ENCODE measurements around the gene KIF18A. TPM values are rescaled to one million over a fixed set of nuclear protein-coding genes. Genes with fewer than 3 reads are reported as not detected.

The KIF18A gene
- polyA plus RNA-seq, 1 donor from 2014 or later: 0.83 TPM

GRCh38 chr11:28106353-28107043 is 1.5 kb downstream of the KIF18A start:
- no peak overlapping the region for H2AFZ ChIP-seq (ENCODE audit: low read depth, low read length)
- H3K4me2 ChIP-seq (ENCODE audit: low read length): no peak overlapping the region
- no peaks in the 10 kb centered on the region for H3K9me3 ChIP-seq (ENCODE audit: low read length)
- H3K27me3 ChIP-seq (ENCODE audit: insufficient read depth, low read depth, low read length): no peaks in the 10 kb centered on the region
- no peaks in the 10 kb centered on the region for H3F3A ChIP-seq (ENCODE audit: insufficient read depth, low read length, poor library complexity, severe bottlenecking)
- no peaks in the 10 kb centered on the region for H3K36me3 ChIP-seq (ENCODE audit: insufficient read depth, low read length)
- TF ChIP-seq REST (IDR thresholded peaks at IDR 0.05; ENCODE audit: borderline replicate concordance): no peak
- no peak for TF ChIP-seq EZH2 (IDR thresholded peaks at IDR 0.05; ENCODE audit: borderline replicate concordance, insufficient read depth, low read length, poor library complexity, severe bottlenecking)
- no peak for TF ChIP-seq EP300 (conservative IDR thresholded peaks at IDR 0.05; ENCODE audit: poor library complexity, severe bottlenecking)
- TF ChIP-seq TAF1 (IDR thresholded peaks at IDR 0.05; ENCODE audit: low read depth): no peak
- TF ChIP-seq MXI1 (conservative IDR thresholded peaks at IDR 0.05; ENCODE audit: poor library complexity, severe bottlenecking): no peak
- TF ChIP-seq POLR2AphosphoS5 (IDR thresholded peaks at IDR 0.05): no peak
- no peak for TF ChIP-seq SMC3 (conservative IDR thresholded peaks at IDR 0.05; ENCODE audit: poor library complexity)
- TF ChIP-seq RAD21 (conservative IDR thresholded peaks at IDR 0.05): no peak
- TF ChIP-seq, protein P1, sequence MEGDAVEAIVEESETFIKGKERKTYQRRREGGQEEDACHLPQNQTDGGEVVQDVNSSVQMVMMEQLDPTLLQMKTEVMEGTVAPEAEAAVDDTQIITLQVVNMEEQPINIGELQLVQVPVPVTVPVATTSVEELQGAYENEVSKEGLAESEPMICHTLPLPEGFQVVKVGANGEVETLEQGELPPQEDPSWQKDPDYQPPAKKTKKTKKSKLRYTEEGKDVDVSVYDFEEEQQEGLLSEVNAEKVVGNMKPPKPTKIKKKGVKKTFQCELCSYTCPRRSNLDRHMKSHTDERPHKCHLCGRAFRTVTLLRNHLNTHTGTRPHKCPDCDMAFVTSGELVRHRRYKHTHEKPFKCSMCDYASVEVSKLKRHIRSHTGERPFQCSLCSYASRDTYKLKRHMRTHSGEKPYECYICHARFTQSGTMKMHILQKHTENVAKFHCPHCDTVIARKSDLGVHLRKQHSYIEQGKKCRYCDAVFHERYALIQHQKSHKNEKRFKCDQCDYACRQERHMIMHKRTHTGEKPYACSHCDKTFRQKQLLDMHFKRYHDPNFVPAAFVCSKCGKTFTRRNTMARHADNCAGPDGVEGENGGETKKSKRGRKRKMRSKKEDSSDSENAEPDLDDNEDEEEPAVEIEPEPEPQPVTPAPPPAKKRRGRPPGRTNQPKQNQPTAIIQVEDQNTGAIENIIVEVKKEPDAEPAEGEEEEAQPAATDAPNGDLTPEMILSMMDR (IDR thresholded peaks at IDR 0.05; ENCODE audit: poor library complexity, severe bottlenecking): no peak
- H3K4me3 ChIP-seq (ENCODE audit: low read length): no peak overlapping the region
- no peak overlapping the region for H3K9ac ChIP-seq (ENCODE audit: low read length)
- peaks cover 58% of the 10 kb centered on the region for H3K79me2 ChIP-seq (replicated peaks; ENCODE audit: insufficient read depth, low read length)
- H4K20me1 ChIP-seq (ENCODE audit: insufficient read depth): no peaks in the 10 kb centered on the region
- H3K9me2 ChIP-seq (ENCODE audit: insufficient read depth, low read length): no peaks in the 10 kb centered on the region
- H3K27ac ChIP-seq (ENCODE audit: low read length): no peak overlapping the region

GRCh38 chr11:28105869-28106268 is 2.1 kb downstream of the KIF18A start:
- Histone ChIP-seq H3K27me3 (ENCODE audit: insufficient read depth, low read depth, low read length) (no peaks in the 10 kb centered on the region), H3K4me2 (ENCODE audit: low read length) (no peak overlapping the region), H3F3A (ENCODE audit: insufficient read depth, low read length, poor library complexity, severe bottlenecking) (no peaks in the 10 kb centered on the region), H3K9me2 (ENCODE audit: insufficient read depth, low read length) (no peaks in the 10 kb centered on the region), H4K20me1 (ENCODE audit: insufficient read depth) (no peaks in the 10 kb centered on the region), H3K79me2 (replicated peaks; ENCODE audit: insufficient read depth, low read length) (peaks cover 57% of the 10 kb centered on the region), H3K4me3 (ENCODE audit: low read length) (no peak overlapping the region), H2AFZ (ENCODE audit: low read depth, low read length) (no peak overlapping the region), H3K36me3 (ENCODE audit: insufficient read depth, low read length) (no peaks in the 10 kb centered on the region), H3K27ac (ENCODE audit: low read length) (no peak overlapping the region), H3K9me3 (ENCODE audit: low read length) (no peaks in the 10 kb centered on the region), H3K9ac (ENCODE audit: low read length) (no peak overlapping the region)
- TF ChIP-seq, protein P1 (IDR thresholded peaks at IDR 0.05; ENCODE audit: poor library complexity, severe bottlenecking): no peak
- TF ChIP-seq EZH2 (IDR thresholded peaks at IDR 0.05; ENCODE audit: borderline replicate concordance, insufficient read depth, low read length, poor library complexity, severe bottlenecking) (no peak), SMC3 (conservative IDR thresholded peaks at IDR 0.05; ENCODE audit: poor library complexity) (no peak), MXI1 (conservative IDR thresholded peaks at IDR 0.05; ENCODE audit: poor library complexity, severe bottlenecking) (no peak), TAF1 (IDR thresholded peaks at IDR 0.05; ENCODE audit: low read depth) (no peak), POLR2AphosphoS5 (IDR thresholded peaks at IDR 0.05) (no peak), RAD21 (conservative IDR thresholded peaks at IDR 0.05) (no peak), EP300 (conservative IDR thresholded peaks at IDR 0.05; ENCODE audit: poor library complexity, severe bottlenecking) (no peak)
